Psoas muscle (tissue), 8 donors: ENCODE measurements around the gene ATP5F1D. TPM values are rescaled to one million over a fixed set of nuclear protein-coding genes. Genes with fewer than 3 reads are reported as not detected.

ENCODE experiments used
- ATAC-seq, 4 donors: fragments of 200-7000 bp; cut with Tn5 transposase; one replicate each; pipeline ENCODE4 v1.9.1; 2020; ENCODE audit warnings: moderate library complexity in 3 of 4, mild to moderate bottlenecking in 2 of 4
- DNase-seq, 2 donors: peaks; one replicate each; pipeline ENCODE4 v3.0.0-alpha.2; 2020
- H3K27ac ChIP-seq: fragments of 200-600 bp; one replicate; pipeline ENCODE4 v1.8.0; 2022
- H3K27me3 ChIP-seq, 3 donors: fragments of 200-600 bp in 1 of 3; one replicate each; pipeline versions ENCODE4 v1.6.1 to v1.8.0; 2013 to 2022; ENCODE audit warnings: low read length in 2 of 3, mild to moderate bottlenecking in 2 of 3, moderate library complexity in 1 of 3; ENCODE audit not compliant: insufficient read depth in 3 of 3
- H3K36me3 ChIP-seq, 2 donors: fragments of 200-600 bp in 1 of 2; one replicate each; pipeline versions ENCODE4 v1.6.1 to v1.8.0; 2013 to 2022; ENCODE audit warnings: low read depth in 1 of 2, mild to moderate bottlenecking in 1 of 2, moderate library complexity in 1 of 2; ENCODE audit not compliant: insufficient read depth in 1 of 2
- H3K4me1 ChIP-seq: fragments of 200-600 bp; one replicate; pipeline ENCODE4 v1.8.0; 2022
- H3K4me3 ChIP-seq: fragments of 200-600 bp; one replicate; pipeline ENCODE4 v1.8.0; 2022; ENCODE audit warnings: mild to moderate bottlenecking
- H3K9me3 ChIP-seq: fragments of 200-600 bp; one replicate; pipeline ENCODE4 v1.8.0; 2022
- WGBS, 3 donors: extraction: QIAGEN DNeasy Blood & Tissue Kit; methylation state at CpG; one replicate each; pipeline versions ENCODE4 v1.1.6 to v1.1.7; 2013; 5-methylcytosine and 5-hydroxymethylcytosine counted together
- intact Hi-C, 2 donors: fragments of 100-400 bp; cut with DNase I; formaldehyde crosslinking; loops; one replicate each; pipeline versions ENCODE4 v1.11.0 to v1.14.2; 2022
- polyA plus RNA-seq, 3 donors: library from polyadenylated mRNA; stranded (reverse); fragments of 200-250 nt; gene quantifications; one replicate each; pipeline ENCODE4 v1.2.3, GENCODE V29; 2013
- total RNA-seq, 4 donors: library from RNA; stranded (reverse); fragmentation: NEBNext Ultra II Directional in 2 of 4; extraction: Animal tissue kit (Norgen Biotek cat#: 25700) in 2 of 4; gene quantifications; one replicate each; pipeline versions ENCODE4 v1.2.1 to v1.2.4, GENCODE V29; 2021 to 2023
- TF ChIP-seq, protein P1 (sequence below): fragments of 200-600 bp; IDR thresholded peaks from one replicate; pipeline ENCODE4 v1.8.0; 2022; ENCODE audit warnings: antibody characterized with exemption
- donor health status: healthy with polysubstance abuse.
- donor health status: DM: no; HTN: no; CAD: no; lungs with moderate emphysema.
- donor health status: Bipolar disorder and iron deficiency.
- donor health status: healthy.
- donor health status: DM: yes; HTN: yes; CAD: no.
- donor health status: DM: no; HTN: no; CAD: no.
- donor health status: DM: no; HTN: no; CAD: no.
- donor health status: DM: yes; HTN: yes; CAD: no.

ATP5F1D gene
- total and polyA plus RNA-seq, 7 donors, result 310 to 858 (median 509) TPM

GRCh38 chr19:1220477-1220930, 21.0 kb upstream of the ATP5F1D start:
- H3K4me3 ChIP-seq, result no peak overlapping the region
- DNase-seq, result no peak
- no peaks in the 10 kb centered on the region for H3K9me3 ChIP-seq
- H3K4me1 ChIP-seq, result peaks cover 73% of the 10 kb centered on the region
- H3K27me3 ChIP-seq, result no peaks in the 10 kb centered on the region
- 75 to 84% (median 76%) methylated on average over 28 to 33 of the region's 33 CpGs for WGBS, 3 donors
- TF ChIP-seq, protein P1, sequence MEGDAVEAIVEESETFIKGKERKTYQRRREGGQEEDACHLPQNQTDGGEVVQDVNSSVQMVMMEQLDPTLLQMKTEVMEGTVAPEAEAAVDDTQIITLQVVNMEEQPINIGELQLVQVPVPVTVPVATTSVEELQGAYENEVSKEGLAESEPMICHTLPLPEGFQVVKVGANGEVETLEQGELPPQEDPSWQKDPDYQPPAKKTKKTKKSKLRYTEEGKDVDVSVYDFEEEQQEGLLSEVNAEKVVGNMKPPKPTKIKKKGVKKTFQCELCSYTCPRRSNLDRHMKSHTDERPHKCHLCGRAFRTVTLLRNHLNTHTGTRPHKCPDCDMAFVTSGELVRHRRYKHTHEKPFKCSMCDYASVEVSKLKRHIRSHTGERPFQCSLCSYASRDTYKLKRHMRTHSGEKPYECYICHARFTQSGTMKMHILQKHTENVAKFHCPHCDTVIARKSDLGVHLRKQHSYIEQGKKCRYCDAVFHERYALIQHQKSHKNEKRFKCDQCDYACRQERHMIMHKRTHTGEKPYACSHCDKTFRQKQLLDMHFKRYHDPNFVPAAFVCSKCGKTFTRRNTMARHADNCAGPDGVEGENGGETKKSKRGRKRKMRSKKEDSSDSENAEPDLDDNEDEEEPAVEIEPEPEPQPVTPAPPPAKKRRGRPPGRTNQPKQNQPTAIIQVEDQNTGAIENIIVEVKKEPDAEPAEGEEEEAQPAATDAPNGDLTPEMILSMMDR, result no peak
- ATAC-seq, result no peak
- intact Hi-C loops, result loop anchor here in 1 of 2 donors (2.0 kb wide), 1 partner anchor 18 kb away; the partner anchor contains the start of gene CBARP
- H3K36me3 ChIP-seq, result peaks cover 0 to 52% of the 10 kb centered on the region in 2 donors
- H3K27ac ChIP-seq, result peak overlapping the region; percentile 99

GRCh38 chr19:1220976-1221903, 20.3 kb upstream of the ATP5F1D start:
- peak overlapping the region; percentile 99 for H3K27ac ChIP-seq
- TF ChIP-seq, protein P1, result peak; percentile 84
- WGBS, 3 donors, result 54 to 56% (median 56%) methylated on average over 33 to 38 of the region's 38 CpGs
- H3K27me3 ChIP-seq, result no peaks in the 10 kb centered on the region
- intact Hi-C loops, result loop anchor here (1.0 to 2.0 kb wide), 2 partner anchors 18 to 19 kb away; partner anchors contain the start of gene CBARP (in 1 of the 2)
- H3K9me3 ChIP-seq, result no peaks in the 10 kb centered on the region
- DNase-seq (peak; percentile 81 to 94), ATAC-seq (peak; percentile 68 to 80 (median 73))
- H3K4me1 ChIP-seq, result peaks cover 65% of the 10 kb centered on the region
- H3K36me3 ChIP-seq, result peaks cover 0 to 55% of the 10 kb centered on the region in 2 donors
- H3K4me3 ChIP-seq, result no peak overlapping the region

GRCh38 chr19:1221904-1222255, 19.7 kb upstream of the ATP5F1D start:
- no peaks in the 10 kb centered on the region for H3K9me3 ChIP-seq
- 44 to 71% (median 71%) methylated on average over 21 to 22 of the region's 22 CpGs for WGBS, 3 donors
- intact Hi-C loops, result loop anchor here (1.0 to 2.0 kb wide), 2 partner anchors 17 to 18 kb away; partner anchors contain the start of gene CBARP (in 1 of the 2)
- H3K36me3 ChIP-seq, result peaks cover 0 to 61% of the 10 kb centered on the region in 2 donors
- TF ChIP-seq, protein P1, result no peak
- H3K4me1 ChIP-seq, result peaks cover 61% of the 10 kb centered on the region
- no peak for ATAC-seq
- H3K27me3 ChIP-seq, result no peaks in the 10 kb centered on the region
- DNase-seq, result no peak
- peak overlapping the region; percentile 99 for H3K27ac ChIP-seq
- no peak overlapping the region for H3K4me3 ChIP-seq

- no peak for ATAC-seq
- Histone ChIP-seq H3K27ac (peak overlapping the region; percentile 99), H3K27me3 (no peaks in the 10 kb centered on the region), H3K4me1 (peaks cover 55% of the 10 kb centered on the region), H3K36me3 (peaks cover 0 to 66% of the 10 kb centered on the region in 2 donors), H3K9me3 (no peaks in the 10 kb centered on the region), H3K4me3 (no peak overlapping the region)
- DNase-seq, result no peak
- 73 to 88% (median 79%) methylated on average over 12 to 14 of the region's 14 CpGs for WGBS, 3 donors
- TF ChIP-seq, protein P1, result no peak
- intact Hi-C loops, result no loop called here
Measured at GRCh38 chr19:1222394-1222793, 19.2 kb upstream of the ATP5F1D start.
